IPS-NIHi11 (cell line): ENCODE results near the gene KMT2D.
A peak's percentile ranks its signal among the peaks of the same experiment; 100 is the strongest.
"Not testable (repeated sequence)": the region's sequence is repeated elsewhere in the genome, so short reads cannot be mapped to it uniquely, and the experiment has no call there.

Experiments used
- DNase-seq: peaks from one replicate; pipeline ENCODE4 v3.0.0; 2012; ENCODE audit warnings: mixed read lengths, low spot score

KMT2D gene

DNA sequence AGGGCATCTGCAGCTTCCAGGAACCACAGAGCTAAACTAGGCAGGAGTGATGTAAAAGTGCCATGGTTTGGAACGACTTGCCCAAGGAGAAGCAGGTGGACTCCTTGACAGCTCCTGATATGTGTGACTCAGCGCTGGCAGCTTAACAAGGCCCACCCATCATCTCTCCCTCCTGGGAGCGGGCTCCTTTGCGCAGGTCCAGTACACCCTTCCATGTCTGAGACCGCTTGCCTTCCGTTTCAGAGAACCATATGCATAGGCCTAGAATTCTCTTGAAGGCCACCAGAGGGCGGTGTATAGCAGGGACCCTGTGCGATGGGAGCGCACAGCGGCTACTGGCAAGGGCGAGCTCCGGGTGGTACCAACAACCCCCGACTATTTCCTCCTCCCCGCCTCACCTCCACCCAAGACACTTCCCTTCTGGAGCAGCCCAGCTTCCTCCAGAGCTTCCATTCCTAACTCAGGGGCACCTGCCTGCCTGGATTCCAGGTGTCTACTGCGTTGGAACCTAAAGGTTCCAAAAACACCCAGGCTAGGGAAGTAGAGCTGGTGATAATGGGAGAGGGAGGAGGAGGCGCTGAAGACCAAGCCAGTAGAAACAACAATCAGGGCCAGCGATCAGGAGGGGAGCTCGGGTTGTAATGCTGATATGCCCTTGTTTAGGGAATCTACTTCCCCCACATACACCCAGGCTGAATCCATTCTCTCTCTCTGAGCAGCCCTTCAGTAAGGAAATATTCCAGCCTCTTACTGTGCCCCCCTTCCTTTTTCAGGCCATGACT lies 27.7 kb upstream of the KMT2D start:
- peak; percentile 85 for DNase-seq

DNA sequence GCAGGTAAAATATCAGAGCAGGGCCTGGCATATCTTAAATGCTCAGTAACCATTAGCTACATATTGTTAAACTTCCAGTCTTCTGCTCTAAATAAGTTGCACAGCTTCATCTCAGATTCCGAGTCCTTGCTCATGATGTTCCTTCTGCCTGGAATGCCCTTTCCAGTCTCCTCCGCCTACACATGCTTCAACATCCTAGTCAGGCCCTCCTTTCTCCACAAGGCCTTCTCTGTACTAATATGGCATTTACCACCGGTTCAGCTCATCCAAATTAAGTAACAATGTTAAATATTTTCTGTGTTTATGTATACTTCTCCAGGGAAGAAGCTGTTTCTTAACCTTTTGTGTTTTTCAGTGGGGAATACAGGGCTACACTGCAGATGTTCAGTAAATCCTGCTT lies 25.5 kb upstream of the KMT2D start:
- DNase-seq, result no peak

DNA sequence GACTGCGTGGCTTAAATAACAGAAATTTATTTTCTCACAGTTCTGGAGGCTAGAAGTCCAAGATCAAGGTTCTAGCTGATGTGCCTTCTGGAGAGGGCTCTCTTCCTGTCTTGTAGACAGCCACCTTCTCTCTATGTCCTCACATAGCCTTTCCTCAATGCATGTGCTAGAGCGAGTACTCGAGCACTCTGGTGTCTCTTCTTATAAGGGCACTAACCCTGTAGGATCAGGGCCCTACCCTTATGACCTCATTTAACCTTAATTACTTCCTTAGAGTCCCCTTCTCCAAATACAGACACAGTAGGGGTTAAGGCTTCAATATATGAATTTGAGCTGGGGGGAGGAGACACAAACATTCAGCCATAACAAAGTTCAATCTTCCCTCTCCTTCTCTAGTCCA lies 23.8 kb upstream of the KMT2D start:
- DNase-seq, result no peak

DNA sequence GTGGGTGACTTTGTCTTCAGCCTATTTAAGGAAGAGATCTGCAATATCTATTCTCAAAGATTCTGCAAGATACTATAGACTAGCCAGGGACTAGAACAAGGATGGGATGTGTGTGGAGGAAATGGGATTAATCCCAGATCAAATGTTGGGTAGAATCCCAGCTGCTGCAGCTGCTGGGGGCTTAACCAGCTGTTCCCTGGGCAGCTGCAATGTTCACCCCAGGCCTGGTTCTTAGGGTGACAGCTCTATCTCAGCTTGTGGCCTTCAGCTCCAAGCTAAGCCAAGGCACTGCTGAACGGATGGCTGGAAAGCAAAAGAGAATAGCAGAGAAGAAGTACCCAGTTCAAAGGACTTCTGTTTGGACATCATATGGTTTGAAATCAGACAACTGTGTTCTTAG lies 19.2 kb upstream of the KMT2D start:
- no peak for DNase-seq

DNA sequence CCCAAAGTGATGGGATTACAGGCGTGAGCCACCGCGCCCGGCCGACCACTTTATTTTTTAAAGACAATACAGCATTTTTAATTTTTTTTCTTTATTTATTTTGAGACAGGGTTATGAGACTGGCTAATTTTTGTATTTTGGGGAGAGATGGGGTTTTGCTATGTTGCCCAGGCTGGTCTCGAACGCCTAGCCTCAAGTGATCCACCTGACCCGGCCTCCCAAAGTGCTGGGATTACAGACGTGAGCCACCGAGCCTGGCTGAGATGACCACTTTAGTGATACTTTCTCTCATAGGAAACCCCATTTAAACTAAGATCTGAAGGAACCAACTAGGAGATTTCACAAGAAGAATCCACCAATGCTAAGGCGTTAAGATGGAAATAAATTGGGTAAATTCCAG lies 10.4 kb upstream of the KMT2D start:
- no peak for DNase-seq

DNA sequence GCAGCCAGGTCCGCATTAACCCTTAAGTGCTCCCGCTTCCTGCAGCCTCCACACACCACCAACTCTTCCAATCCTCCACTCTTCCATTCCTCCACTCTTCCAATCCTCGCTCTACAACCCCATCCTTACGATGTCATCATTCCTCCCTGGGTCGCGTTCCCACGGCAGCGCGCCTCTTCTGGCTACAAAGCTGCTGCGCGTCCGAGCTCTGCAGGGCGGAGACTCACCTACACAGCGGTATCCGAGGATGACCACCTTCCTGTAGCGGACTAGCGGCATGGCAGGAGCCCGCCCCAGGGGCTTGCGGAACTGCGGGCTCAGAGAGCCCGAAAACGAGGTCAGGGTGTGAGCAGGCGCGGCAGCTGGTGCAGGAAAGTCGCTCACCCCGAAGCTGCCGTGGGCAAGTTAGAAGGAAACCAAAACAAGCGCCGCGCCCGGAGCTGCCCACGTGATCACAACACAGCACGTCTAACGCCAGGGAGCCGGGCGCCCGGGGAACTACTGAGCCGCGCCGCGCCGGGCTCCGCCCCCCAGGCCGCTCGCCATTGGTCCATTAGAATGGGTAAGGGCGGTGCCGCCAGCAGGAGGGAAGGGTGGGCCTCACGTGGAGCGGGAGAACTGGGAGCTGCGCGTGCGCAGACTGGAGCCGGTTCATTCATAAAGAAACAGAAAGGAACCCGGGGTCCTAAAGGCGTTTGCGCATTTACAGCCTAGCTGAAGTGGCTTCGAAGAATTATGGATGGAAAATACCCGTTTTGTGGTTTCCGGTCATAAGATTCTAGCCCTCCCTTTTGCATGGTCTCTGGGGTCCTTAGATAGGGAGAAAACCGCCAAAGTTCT lies 9.1 kb upstream of the KMT2D start, which contains the start of gene RHEBL1:
Gene RHEBL1 (minus strand): TSS at position 473 of the 840 bp plus-strand sequence. CDS start 194 bp downstream, at position 279.
- peak; percentile 96 for DNase-seq

DNA sequence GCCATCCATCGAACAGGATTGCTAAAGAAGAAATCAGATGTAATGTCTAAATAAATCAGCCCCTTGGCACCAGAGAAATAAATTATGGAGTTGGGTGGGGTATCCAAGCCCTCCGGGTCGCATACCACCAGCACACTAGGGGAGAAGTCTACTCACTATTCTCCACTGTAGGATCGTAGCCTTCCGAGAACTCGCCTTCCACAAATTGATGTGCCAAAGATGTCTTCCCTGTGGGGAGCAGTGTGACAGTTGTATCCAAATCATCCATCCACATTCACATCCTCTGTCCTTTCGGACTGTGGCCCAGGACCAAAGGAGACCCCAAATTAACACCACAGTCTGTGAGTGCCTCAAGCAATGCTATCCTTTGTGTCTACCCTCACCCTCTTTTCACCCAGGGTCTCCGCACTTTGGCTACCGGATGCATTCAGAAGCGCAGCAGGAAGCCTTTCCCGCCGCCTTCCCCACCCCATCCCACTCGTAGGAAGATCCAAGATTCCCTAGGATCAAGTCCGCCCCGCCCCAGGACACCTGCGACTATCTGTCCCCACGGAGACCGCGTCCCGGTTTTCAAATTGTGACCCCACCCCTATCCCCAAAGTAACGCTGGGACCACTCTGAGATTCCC lies 8.4 kb upstream of the KMT2D start:
- no peak for DNase-seq

DNA sequence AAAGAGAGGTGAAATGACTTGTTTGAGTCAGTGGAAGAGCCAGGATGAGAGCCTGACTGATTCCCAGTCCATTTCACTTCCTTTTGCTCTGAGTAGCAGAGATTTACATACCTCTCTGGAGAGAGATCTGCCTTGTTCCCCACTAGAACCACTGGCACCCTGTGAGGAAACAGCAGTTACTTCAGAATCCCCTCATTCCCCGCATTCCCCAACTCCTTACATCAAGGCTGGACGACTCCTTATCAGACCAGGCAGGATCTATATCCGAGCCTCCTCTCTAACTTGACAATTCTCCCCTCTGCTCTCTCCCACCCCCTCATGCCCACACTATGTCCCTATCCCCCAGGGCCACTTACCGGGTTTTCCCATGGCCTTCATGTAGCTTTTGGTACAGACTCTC lies 5.5 kb upstream of the KMT2D start:
- DNase-seq, result no peak

DNA sequence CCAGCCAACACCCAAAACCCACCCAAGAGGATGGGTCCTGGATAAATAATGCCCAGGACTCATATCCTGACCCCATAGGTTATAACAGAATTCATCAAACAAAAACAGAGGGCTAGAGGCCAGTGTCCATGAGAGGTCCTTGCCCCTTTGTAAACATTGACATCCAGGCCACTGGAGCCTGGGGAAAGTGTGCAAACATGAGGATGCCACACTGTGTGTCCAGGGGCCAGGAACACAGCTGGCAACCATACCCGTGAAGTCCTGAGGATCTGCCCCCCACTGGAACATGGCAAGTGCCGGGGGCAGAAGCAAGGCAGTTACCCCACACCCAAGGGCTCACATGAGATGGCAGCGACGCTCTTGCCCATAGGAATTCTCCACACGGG lies 4.2 kb upstream of the KMT2D start:
- DNase-seq, result no peak

DNA sequence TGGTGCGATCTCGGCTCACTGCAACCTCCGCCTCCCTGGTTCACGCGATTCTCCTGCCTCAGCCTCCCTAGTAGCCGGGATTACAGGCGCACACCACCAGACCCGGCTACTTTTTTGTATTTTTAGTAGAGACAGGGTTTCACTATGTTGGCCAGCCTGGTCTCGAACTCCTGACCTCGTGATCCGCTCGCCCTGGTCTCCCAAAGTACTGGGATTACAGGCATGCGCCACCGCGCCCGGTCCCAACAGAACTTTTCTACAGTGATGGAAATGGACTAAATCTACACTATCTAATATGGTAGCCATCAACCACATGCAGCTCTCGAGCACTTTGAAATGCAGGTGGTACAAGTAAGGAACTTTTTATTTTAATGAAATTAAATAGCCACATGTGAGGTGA lies 1.3 kb upstream of the KMT2D start:
- DNase-seq, result not testable (repeated sequence)

DNA sequence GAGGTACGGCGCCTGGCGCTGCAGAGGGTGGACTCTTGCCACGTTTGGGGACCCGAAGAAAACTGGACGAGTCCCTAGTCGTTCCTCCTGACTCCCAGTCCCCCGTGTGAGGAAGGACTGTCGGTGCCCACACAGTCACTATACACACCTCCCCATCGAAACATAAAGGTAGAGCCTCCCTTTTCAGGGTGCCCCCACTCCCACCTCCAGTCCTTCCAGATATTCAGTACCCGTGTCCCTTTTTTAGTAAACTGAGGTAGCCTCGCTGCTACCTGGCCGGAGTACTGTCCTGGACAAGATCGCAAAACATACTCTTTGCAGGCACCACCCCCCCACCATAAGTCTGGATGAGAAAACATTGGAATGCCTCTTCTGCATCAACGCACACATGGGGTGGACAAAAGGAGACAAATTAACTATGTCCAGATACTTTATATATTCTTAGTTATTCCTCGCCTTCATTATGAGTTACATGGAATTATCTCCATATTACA lies 610 bp upstream of the KMT2D start:
- DNase-seq, result no peak

DNA sequence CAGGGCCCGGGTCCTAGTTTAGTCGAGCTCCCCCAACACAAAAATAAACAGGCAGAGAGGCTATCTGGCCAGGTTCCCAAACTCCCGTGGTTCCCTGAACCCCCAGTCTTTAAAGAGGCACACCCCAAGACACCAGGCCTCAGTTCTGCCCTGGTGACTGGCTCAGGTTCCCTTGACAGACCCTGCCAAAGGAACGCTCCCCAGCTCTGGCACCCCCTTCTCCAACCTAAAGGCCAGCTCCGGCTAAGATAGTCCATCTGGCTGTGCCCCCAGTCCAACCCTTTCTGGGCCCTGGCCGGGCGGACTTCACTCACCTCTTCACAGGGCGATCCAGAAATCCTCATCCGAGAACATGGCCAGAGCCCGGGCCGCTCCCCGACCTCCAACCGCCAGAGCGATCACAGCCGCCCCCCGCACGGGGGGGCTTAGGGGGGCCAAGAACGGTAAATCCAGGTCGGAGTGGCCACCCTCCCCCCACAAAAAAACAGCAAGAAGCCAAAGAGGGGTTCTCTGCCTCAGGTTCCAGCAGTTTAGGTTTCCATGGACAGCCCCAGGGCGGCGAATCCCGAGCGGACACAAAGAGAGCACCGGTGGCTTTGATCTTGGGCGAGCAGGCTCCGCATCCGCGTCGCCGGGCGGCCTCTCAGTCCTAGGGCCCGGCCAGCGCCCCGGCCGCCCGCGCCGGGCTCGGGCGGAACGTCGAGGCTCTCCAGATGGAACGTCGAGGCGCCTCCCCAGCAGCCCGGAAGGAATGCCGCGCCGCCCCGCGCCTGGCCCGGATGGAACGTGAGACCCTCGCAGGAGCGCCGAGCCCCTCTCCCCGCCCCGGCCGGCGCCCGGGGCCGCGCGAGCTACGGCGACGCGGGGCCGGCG lies 1.1 kb downstream of the KMT2D start:
- DNase-seq, result peak; percentile 86

DNA sequence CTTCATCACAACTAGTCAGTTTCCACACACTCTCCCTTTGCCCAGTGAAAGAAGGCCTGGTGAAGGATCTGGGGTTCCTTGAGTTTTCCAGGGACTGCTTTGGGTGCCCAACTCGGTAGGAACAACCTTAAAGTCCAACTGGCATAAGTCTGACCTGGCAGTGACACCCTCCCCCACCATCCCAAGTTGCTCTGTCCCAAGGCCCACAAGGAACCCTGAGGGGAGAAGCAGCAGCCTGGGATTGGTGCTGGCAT lies 1.6 kb downstream of the KMT2D start:
- DNase-seq, result no peak

DNA sequence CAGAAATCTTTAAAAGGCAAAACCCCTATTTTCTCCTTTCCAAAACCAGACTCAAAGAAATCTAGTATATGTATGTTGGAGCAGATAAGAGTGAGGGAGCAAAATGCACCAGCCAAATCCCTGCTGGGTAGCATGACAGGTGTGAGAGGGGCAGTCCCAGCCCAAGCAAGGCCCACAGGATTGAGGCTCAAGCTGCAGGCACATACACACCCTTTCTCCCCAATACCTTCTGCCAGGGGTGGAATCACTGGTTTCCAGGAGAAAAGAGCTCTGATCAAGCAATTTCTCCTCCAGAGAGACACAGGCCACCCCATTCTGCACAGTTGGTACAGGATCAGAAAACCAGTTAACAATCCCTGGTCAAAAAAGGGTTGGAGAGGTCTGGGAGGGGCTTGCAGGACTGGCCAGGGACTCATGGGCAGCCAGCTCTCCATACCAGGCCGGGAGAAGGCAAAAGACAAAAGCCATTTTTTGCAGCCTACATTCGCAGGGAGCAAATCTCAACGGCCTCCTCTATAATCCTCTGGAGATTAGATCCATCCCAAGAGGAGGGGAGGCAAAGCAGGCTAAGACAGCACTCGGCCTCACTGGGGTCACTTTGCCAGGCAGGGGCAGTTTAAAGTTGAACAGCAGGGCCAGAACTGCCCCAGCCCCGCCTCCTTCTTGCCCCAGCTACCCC lies 2.1 kb downstream of the KMT2D start:
- DNase-seq, result no peak

DNA sequence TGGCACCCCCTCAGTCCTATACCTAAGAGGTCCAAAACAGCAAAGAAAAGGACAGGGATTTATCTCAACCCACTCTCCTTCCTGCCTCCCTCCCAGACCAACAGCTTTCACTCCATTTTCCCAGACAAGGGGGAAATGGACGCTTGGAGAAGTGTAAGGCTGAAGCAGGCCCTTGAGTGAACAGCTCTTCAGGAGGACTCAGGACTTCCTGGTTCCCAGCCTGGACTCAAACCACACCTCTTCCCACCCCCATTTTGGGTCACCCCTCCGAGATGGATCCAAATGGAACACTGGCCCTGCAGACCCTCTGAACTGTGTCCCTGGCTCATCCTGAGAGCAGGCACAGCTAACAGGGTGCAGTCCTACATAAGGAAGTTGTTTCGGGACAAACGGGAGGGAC lies 2.7 kb downstream of the KMT2D start:
- no peak for DNase-seq

DNA sequence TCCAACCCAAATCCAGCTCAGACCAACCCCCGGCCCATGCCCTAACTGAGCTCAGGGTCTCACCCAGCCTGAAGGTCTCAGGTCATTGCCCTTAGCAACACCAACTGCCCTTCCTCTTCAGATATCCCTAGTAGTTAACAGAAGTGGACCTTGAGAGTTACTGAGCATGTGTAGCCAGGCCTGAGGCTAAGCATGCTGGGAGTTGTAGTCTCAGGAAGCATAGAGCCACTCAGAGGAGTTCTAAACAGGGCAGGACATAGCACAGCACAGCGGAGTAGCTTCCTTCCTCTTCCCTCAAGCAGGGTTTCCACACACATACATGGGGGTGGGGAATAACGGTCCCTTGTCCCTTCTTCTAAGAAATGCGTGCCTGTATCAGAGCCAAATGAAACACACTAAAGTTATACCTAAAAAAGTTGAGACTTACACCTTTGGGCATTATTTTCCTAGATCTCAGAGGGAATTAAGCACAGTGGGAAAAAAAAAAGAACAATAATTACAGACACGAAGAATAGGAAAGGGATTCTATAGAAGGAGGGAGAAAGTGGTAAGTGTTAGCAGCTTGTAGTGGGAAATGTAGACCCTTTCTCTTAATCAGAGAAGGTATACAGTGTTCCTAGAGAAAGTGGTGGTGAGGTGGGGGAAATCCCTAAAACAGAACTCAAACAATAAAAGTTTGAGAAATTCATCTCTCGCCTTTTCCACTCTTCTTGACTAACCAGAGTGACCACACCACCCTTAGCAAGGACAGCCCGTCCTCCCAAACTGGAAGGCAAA lies 4.4 kb downstream of the KMT2D start:
- peak; percentile 79 for DNase-seq

DNA sequence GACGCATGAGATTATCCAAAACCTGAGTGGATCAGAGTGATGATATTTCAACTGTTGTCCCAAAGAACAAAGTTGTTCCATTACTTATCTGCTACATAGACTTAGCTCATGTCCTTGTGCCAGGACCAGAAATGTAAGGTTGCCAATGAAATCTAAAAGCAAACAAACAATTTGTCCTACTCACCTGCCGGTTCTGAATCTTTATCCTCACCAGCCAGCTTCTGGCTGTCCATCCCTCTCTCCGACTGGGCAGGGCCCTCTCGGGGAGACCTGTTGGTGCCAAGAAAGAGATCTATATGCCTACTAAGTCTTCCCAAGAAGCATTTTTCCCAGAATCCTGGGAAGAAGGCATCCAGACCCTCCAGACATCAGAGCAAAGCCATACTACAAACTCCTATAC lies 5.5 kb downstream of the KMT2D start:
- no peak for DNase-seq

DNA sequence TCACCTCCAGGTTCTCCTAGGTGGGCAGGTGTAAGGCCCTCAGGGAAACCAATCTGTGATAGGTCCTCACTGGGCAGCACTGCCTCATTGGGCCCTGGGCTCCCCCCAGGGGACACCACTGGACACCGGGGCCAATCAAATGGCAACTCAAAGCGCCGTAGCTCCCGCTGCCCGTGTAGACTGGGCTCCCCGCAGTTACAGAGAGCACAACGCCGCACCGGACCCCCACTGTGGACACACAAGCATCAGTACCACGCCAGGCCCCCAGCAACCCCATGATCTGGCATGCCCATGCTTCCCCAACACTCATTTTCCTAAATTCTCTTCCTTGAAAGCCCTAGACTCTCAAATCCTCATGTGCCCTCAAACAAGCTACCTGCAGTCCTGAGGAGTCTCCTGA lies 6.1 kb downstream of the KMT2D start:
- no peak for DNase-seq

DNA sequence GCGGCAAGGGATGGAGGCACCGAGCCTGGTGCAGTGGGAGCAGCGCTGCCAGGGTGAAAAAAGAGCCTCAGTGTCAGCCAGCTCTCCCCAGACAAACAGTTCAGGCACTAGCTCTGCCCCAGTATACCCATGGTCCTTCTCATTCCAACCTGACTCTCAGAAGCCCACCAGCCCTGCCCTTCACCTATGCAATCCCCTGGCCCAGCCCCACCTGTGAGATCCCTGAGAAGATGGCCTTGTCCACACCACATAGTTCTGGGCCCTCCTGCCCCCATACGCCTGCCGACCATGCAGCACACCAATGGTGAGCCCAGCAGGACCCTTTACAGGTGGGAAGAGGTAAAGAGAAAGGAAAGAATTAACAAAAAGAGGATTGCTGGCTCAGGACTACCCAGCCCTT lies 6.5 kb downstream of the KMT2D start:
- peak; percentile 10 for DNase-seq

DNA sequence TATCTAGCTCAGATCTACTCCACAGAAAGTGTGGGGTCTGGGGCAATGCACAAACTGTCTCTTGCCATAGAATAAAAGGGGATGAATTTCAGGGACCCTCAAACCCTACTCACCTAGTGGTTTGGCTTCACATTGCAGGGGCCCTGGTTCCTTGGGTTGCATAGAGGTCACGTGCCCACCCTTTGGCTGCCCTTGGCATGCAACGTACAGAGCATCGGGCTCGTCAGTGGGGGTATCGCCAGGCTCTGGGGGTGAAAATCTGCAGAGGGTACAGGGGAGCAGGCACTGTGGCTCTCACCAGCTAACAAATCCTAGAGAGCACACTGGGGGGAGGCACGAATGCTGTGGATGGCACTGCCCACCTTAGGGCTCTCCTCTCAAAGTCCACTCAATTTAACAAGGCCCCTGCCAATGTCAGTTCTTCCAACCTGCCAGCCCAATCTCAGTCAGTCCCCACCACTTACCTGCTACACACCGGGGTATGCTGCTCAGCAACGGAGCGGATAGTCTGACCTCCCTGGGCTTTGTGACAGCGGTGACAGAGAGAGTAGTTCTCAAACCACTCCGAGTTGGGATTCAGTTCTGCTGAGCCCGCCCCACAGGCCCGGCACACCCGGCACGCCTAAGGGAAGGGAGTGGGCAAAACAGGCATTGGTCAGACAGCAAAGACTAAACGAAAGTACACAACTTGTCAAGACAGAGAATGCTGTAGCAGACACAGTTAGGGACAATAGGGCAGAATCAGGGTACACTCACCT lies 8.0 kb downstream of the KMT2D start:
- DNase-seq, result no peak
